PC-3 (cell line): Measurements from ENCODE around the gene APOBEC3G. TPM values are rescaled to one million over a fixed set of nuclear protein-coding genes. Genes with fewer than 3 reads are reported as not detected.
A peak's percentile ranks its signal among the peaks of the same experiment; 100 is the strongest.

Source experiments
- ATAC-seq: fragments of 200-7000 bp; cut with Tn5 transposase; 2 replicates; pipeline ENCODE4 v1.9.1; 2020; ENCODE audit warnings: mild to moderate bottlenecking, moderate library complexity
- BruUV-seq: library from RNA; stranded (reverse); fragments of 400-500 nt; replicated peaks from 2 replicates; lab custom pipeline; 2021; lab: Mats Ljungman, UMichigan
- CTCF ChIA-PET: fragments of 300-600 bp; sonication (Branson Sonifier 250); formaldehyde crosslinking; loops from one replicate; lab custom pipeline; 2022; ENCODE audit warnings: antibody characterized with exemption; lab: Charles Lee
- POLR2A ChIA-PET: fragments of 300-600 bp; sonication (Branson Sonifier 250); formaldehyde crosslinking; loops from one replicate; lab custom pipeline; 2022; ENCODE audit warnings: antibody characterized with exemption; ENCODE audit not compliant: unreplicated experiment; lab: Charles Lee
- DNase-seq: peaks from one replicate; pipeline ENCODE4 v3.0.0-alpha.2; 2015
- H2AFZ ChIP-seq: fragments of 300-600 bp; sonication (generic); 2 replicates; pipeline ENCODE4 v1.6.0; 2016; ENCODE audit warnings: antibody characterized with exemption, low read length
- H3F3A ChIP-seq: fragments of 300-600 bp; sonication (generic); one replicate; pipeline ENCODE4 v1.6.0; 2017; ENCODE audit warnings: antibody characterized with exemption, low read length, control low read depth, mild to moderate bottlenecking; ENCODE audit not compliant: unreplicated experiment
- H3K27ac ChIP-seq: fragments of 300-600 bp; sonication (generic); 2 replicates; pipeline ENCODE4 v1.5.1; 2016; ENCODE audit warnings: mild to moderate bottlenecking, low read length
- H3K27me3 ChIP-seq: fragments of 300-600 bp; sonication (generic); 2 replicates; pipeline ENCODE4 v1.6.1; 2016; ENCODE audit warnings: low read length, mixed read lengths
- H3K36me3 ChIP-seq: fragments of 300-600 bp; sonication (generic); 2 replicates; pipeline ENCODE4 v1.6.1; 2016; ENCODE audit warnings: low read depth, mixed run types, low read length, mixed read lengths
- H3K4me1 ChIP-seq: fragments of 300-600 bp; sonication (generic); 2 replicates; pipeline ENCODE4 v1.5.1; 2016; ENCODE audit warnings: low read length; ENCODE audit not compliant: insufficient read depth
- H3K4me2 ChIP-seq: fragments of 300-600 bp; sonication (generic); 2 replicates; pipeline ENCODE4 v1.6.0; 2016; ENCODE audit warnings: low read length
- H3K4me3 ChIP-seq: fragments of 300-600 bp; sonication (generic); 2 replicates; pipeline ENCODE4 v1.5.1; 2016; ENCODE audit warnings: mild to moderate bottlenecking, low read length, mixed read lengths
- H3K79me2 ChIP-seq: fragments of 300-600 bp; sonication (generic); 2 replicates; pipeline ENCODE4 v1.6.1; 2017; ENCODE audit warnings: low read length, mixed read lengths
- H3K9ac ChIP-seq: fragments of 300-600 bp; sonication (generic); 2 replicates; pipeline ENCODE4 v1.6.0; 2016; ENCODE audit warnings: mild to moderate bottlenecking, low read length
- H3K9me2 ChIP-seq: fragments of 300-600 bp; sonication (generic); replicated peaks from 2 replicates; pipeline ENCODE4 v1.6.1; 2016; ENCODE audit warnings: mixed run types, low read length, mixed read lengths
- H3K9me3 ChIP-seq: fragments of 300-600 bp; sonication (generic); 2 replicates; pipeline ENCODE4 v1.6.1; 2016; ENCODE audit warnings: low read length, mixed read lengths
- H4K20me1 ChIP-seq: fragments of 300-600 bp; sonication (generic); 2 replicates; pipeline ENCODE4 v1.6.1; 2016; ENCODE audit warnings: low read length, mixed read lengths
- EZH2 ChIP-seq: fragments of 300-600 bp; sonication (generic); IDR thresholded peaks from one replicate; pipeline ENCODE4 v1.6.1; 2017; ENCODE audit warnings: antibody characterized with exemption, mild to moderate bottlenecking, low read length; ENCODE audit not compliant: unreplicated experiment
- EZH2phosphoT487 ChIP-seq: fragments of 300-600 bp; sonication (generic); IDR thresholded peaks from 2 replicates; pipeline ENCODE4 v1.6.1; 2018; ENCODE audit warnings: mild to moderate bottlenecking, antibody characterized with exemption, low read length, borderline replicate concordance
- intact Hi-C: fragments of 100-400 bp; cut with micrococcal nuclease; formaldehyde crosslinking; loops from 2 replicates; pipeline ENCODE4 v1.9.0; 2023
- total RNA-seq: library from RNA; depleted of rRNA; stranded (reverse); fragments of >200 nt; gene quantifications from 2 replicates; pipeline ENCODE4 v1.2.3, GENCODE V29; 2014
- TF ChIP-seq, protein P1 (sequence below): fragments of 300-600 bp; sonication (generic); conservative IDR thresholded peaks from 2 replicates; pipeline ENCODE4 v1.5.1; 2017; ENCODE audit warnings: antibody characterized with exemption, low read depth, mild to moderate bottlenecking, low read length

Gene APOBEC3G
- total RNA-seq, 1 experiment from 2014 or later = 4.4 TPM

DNA sequence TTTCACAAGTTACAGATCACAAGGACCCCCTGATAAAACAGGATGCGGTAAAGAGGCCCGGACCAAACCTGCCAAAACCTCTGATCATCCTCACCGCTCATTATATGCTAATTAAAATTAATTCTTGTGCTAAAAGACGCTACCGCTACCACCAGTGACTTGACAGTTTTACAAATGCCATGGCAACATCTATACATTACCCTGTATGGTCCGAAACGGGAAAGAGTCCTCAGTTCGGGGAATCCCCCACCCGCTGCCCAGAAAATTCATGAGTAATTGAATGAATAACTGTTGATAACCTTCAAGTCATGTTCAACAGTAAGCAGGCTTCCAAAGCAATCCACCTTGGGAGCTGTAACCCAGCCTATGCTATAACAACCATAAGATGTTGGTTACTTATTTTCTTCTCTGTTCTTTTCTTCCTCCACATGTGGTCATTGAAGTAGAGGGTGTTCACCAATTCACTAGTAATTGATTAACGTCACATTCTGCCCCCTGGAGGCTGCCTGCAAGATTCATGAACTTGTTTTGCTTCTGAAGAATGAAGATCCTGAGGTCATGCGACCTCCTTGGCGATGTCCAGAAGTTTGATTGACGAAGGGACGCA lies 40.6 kb downstream of the APOBEC3G start:
- ATAC-seq = no peak
- POLR2A ChIA-PET = no interaction called here
- Histone ChIP-seq H3K4me1 (peaks cover 11% of the 10 kb centered on the region), H3F3A (no peaks in the 10 kb centered on the region), H2AFZ (no peak overlapping the region), H3K9me2 (no peaks in the 10 kb centered on the region), H3K9me3 (no peaks in the 10 kb centered on the region), H3K4me2 (no peak overlapping the region), H3K27ac (0 out of 2 replicates have a peak overlapping the region, but pooled peaks have one; percentile 11), H3K36me3 (no peaks in the 10 kb centered on the region), H3K4me3 (no peak overlapping the region), H4K20me1 (no peaks in the 10 kb centered on the region), H3K9ac (no peak overlapping the region), H3K27me3 (no peaks in the 10 kb centered on the region), H3K79me2 (no peaks in the 10 kb centered on the region)
- peak; percentile 61 for DNase-seq
- TF ChIP-seq, protein P1, sequence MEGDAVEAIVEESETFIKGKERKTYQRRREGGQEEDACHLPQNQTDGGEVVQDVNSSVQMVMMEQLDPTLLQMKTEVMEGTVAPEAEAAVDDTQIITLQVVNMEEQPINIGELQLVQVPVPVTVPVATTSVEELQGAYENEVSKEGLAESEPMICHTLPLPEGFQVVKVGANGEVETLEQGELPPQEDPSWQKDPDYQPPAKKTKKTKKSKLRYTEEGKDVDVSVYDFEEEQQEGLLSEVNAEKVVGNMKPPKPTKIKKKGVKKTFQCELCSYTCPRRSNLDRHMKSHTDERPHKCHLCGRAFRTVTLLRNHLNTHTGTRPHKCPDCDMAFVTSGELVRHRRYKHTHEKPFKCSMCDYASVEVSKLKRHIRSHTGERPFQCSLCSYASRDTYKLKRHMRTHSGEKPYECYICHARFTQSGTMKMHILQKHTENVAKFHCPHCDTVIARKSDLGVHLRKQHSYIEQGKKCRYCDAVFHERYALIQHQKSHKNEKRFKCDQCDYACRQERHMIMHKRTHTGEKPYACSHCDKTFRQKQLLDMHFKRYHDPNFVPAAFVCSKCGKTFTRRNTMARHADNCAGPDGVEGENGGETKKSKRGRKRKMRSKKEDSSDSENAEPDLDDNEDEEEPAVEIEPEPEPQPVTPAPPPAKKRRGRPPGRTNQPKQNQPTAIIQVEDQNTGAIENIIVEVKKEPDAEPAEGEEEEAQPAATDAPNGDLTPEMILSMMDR = peak; percentile 63
- TF ChIP-seq EZH2phosphoT487 (no peak), EZH2 (no peak)
- BruUV-seq = no TSS peak
- CTCF ChIA-PET = no interaction called here
- intact Hi-C loops = no loop called here

DNA sequence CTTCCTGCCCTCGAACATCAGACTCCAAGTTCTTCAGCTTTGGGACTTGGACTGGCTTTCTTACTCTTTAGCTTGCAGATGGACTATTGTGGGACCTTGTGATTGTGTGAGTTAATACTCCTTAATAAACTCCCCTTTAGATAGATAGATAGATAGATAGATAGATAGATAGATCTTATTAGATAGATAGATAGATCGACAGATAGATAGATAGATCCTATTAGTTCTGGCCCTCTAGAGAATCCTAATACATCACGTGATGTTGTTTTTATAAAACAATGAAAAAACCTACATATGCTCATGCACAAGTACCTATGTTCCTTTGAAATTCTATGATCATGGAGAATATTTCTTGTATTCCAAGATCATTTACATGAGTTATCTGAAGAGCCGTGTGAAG lies 43.9 kb downstream of the APOBEC3G start:
- H3K36me3 ChIP-seq = no peaks in the 10 kb centered on the region
- CTCF ChIA-PET = no interaction called here
- H3K4me1 ChIP-seq = peaks cover 11% of the 10 kb centered on the region
- no peak overlapping the region for H2AFZ ChIP-seq
- H3K4me3 ChIP-seq = no peak overlapping the region
- ATAC-seq (no peak), DNase-seq (no peak)
- no peak for TF ChIP-seq EZH2phosphoT487
- no peaks in the 10 kb centered on the region for H3K9me2 ChIP-seq
- no peak overlapping the region for H3K4me2 ChIP-seq
- H3F3A ChIP-seq = no peaks in the 10 kb centered on the region
- H3K27ac ChIP-seq = no peak overlapping the region
- POLR2A ChIA-PET = no interaction called here
- no peaks in the 10 kb centered on the region for H4K20me1 ChIP-seq
- H3K27me3 ChIP-seq = no peaks in the 10 kb centered on the region
- H3K9me3 ChIP-seq = no peaks in the 10 kb centered on the region
- intact Hi-C loops = no loop called here
- H3K79me2 ChIP-seq = no peaks in the 10 kb centered on the region
- no TSS peak for BruUV-seq
- no peak overlapping the region for H3K9ac ChIP-seq

DNA sequence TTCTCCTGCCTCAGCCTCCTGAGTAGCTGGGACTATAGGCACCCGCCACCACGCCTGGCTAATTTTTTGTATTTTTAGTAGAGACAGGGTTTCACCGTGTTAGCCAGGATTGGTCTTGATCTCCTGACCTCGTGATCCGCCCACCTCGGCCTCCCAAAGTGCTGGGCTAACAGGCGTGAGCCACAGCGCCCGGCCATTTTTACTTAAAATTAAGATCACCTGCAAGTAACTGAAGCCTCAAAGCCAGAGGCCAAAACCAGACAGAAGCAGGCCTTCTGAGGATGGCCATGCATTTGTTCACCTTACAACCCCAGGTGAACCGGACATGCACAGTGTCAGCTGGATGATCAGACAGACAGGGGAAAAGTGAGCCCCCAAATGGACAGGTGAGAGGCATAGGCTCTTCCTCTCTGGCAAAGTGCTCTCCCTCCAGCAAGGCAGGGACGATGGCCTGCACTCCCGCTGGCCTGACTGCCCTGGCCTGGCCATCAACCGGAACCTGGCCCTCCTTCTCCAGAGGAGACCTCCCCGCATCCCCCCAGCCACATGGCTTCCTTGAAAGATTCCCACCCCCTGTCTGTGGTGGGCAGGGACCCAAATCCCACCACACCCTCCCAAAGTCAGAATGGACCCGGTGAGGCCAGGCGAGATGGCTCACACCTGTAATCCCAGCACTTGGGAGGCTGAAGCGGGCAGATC lies 45.8 kb downstream of the APOBEC3G start:
- Histone ChIP-seq H3K27me3 (no peaks in the 10 kb centered on the region), H3K9me3 (no peaks in the 10 kb centered on the region), H3K36me3 (no peaks in the 10 kb centered on the region), H2AFZ (no peak overlapping the region), H3K4me2 (no peak overlapping the region), H3K9ac (no peak overlapping the region), H3K4me1 (no peaks in the 10 kb centered on the region; the same call in 1 of the 2 replicates), H3K4me3 (no peak overlapping the region), H3K9me2 (no peaks in the 10 kb centered on the region), H3K27ac (no peak overlapping the region), H3K79me2 (no peaks in the 10 kb centered on the region), H3F3A (no peaks in the 10 kb centered on the region), H4K20me1 (no peaks in the 10 kb centered on the region)
- TF ChIP-seq, protein P1 = no peak
- TF ChIP-seq EZH2phosphoT487 (no peak), EZH2 (no peak)
- intact Hi-C loops = loop anchor here (1.0 kb wide), 1 partner anchor 116 kb away; no protein-coding TSS in a partner anchor
- ATAC-seq (no peak), DNase-seq (no peak)
- POLR2A ChIA-PET = no interaction called here
- CTCF ChIA-PET = interaction anchor here (0.7 kb wide), 1 partner anchor 55 kb away, joined by 4 read pairs; no protein-coding TSS in a partner anchor
- BruUV-seq = no TSS peak
